Activated CD4-positive, alpha-beta T cell treated with anti-CD3 and anti-CD28 coated beads, Interleukin-2, amount 10 ng/mL, durations not matched to agents 7 days and 5 days (primary cell): ENCODE data around the gene RAB5B. TPM values are rescaled to one million over a fixed set of nuclear protein-coding genes. Genes with fewer than 3 reads are reported as not detected.

Experiments
- CTCF ChIA-PET: fragments of 350-600 bp; sonication (Branson Sonifier 250); formaldehyde crosslinking; loops from one replicate; lab custom pipeline; 2021; ENCODE audit warnings: antibody characterized with exemption; lab: Charles Lee
- POLR2A ChIA-PET: fragments of 350-600 bp; sonication (Branson Sonifier 250); formaldehyde crosslinking; loops from one replicate; lab custom pipeline; 2021; ENCODE audit warnings: antibody characterized with exemption; lab: Charles Lee
- DNase-seq: peaks from one replicate; pipeline ENCODE4 v3.0.0-alpha.2; 2020
- H3K27ac Mint-ChIP-seq: one replicate; pipeline ENCODE4 v1.8.0; 2021; ENCODE audit warnings: mild to moderate bottlenecking, moderate library complexity, mixed read lengths
- H3K27me3 Mint-ChIP-seq: one replicate; pipeline ENCODE4 v1.8.0; 2021; ENCODE audit warnings: mixed read lengths
- H3K36me3 Mint-ChIP-seq: one replicate; pipeline ENCODE4 v1.8.0; 2021; ENCODE audit warnings: low read depth, mixed read lengths
- H3K4me1 Mint-ChIP-seq: one replicate; pipeline ENCODE4 v1.8.0; 2021; ENCODE audit warnings: mixed read lengths
- H3K4me3 Mint-ChIP-seq: one replicate; pipeline ENCODE4 v1.8.0; 2021; ENCODE audit warnings: mild to moderate bottlenecking, moderate library complexity, mixed read lengths
- H3K9me3 Mint-ChIP-seq: one replicate; pipeline ENCODE4 v1.8.0; 2021; ENCODE audit warnings: mixed read lengths
- total RNA-seq, 2 experiments: library from RNA; stranded (reverse); gene quantifications; one replicate each; pipeline ENCODE4 v1.2.3, GENCODE V29; 2021

The RAB5B gene, protein sequence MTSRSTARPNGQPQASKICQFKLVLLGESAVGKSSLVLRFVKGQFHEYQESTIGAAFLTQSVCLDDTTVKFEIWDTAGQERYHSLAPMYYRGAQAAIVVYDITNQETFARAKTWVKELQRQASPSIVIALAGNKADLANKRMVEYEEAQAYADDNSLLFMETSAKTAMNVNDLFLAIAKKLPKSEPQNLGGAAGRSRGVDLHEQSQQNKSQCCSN
- 10 to 100 TPM; 56.9 to 58.1 TPM for total RNA-seq

- no peak within 1 kb of the TSS for H3K4me3 Mint-ChIP-seq
- H3K9me3 Mint-ChIP-seq = no peaks in the 10 kb centered on the region
- H3K4me1 Mint-ChIP-seq = peaks cover 34% of the 10 kb centered on the region
- peak; percentile 99 for DNase-seq
- no peaks in the 10 kb centered on the region for H3K27me3 Mint-ChIP-seq
- POLR2A ChIA-PET = interaction anchor here (0.6 to 1.7 kb wide), 6 partner anchors 11 to 476 kb away, joined by 3 to 8 read pairs (median 4); partner anchors contain the start of gene TIMELESS
- H3K36me3 Mint-ChIP-seq = peaks cover 22% of the 10 kb centered on the region
- CTCF ChIA-PET = interaction anchor here (0.7 to 2.6 kb wide), 22 partner anchors 9 to 244 kb away, joined by 3 to 15 read pairs (median 4); partner anchors contain the start of genes SMARCC2 and SUOX
- H3K27ac Mint-ChIP-seq = no peak within 1 kb of the TSS
Measured at GRCh38 chr12:55973599-55974307, at the start of gene RAB5B. Gene RAB5B (plus strand): TSS chr12:55974078. CDS start chr12:55986961, 12,883 bp downstream.

- H3K36me3 Mint-ChIP-seq = peaks cover 50% of the 10 kb centered on the region
- no peaks in the 10 kb centered on the region for H3K27me3 Mint-ChIP-seq
- H3K4me3 Mint-ChIP-seq = peak overlapping the region; percentile 89
- H3K27ac Mint-ChIP-seq = peak overlapping the region; percentile 99
- CTCF ChIA-PET = interaction anchor here (0.6 to 6.8 kb wide), 15 partner anchors 9 to 209 kb away, joined by 3 to 45 read pairs (median 4); partner anchors contain the start of genes BLOC1S1, DNAJC14, ORMDL2 and RAB5B
- no peak for DNase-seq
- peaks cover 48% of the 10 kb centered on the region for H3K4me1 Mint-ChIP-seq
- POLR2A ChIA-PET = no interaction called here
- H3K9me3 Mint-ChIP-seq = no peaks in the 10 kb centered on the region
Measured at GRCh38 chr12:55925371-55925770, 48.5 kb upstream of the RAB5B start.

GRCh38 chr12:55925870-55926737 lies 47.8 kb upstream of the RAB5B start:
- Mint-ChIP-seq H3K27me3 (no peaks in the 10 kb centered on the region), H3K4me1 (peaks cover 46% of the 10 kb centered on the region), H3K9me3 (no peaks in the 10 kb centered on the region), H3K27ac (peak overlapping the region; percentile 99), H3K36me3 (peaks cover 50% of the 10 kb centered on the region), H3K4me3 (peak overlapping the region; percentile 89)
- ChIA-PET POLR2A (interaction anchor here (1.5 kb wide), 1 partner anchor 108 kb away, joined by 5 read pairs; the partner anchor contains the start of gene ORMDL2), CTCF (interaction anchor here (0.8 to 6.8 kb wide), 21 partner anchors 8 to 210 kb away, joined by 3 to 45 read pairs (median 3); partner anchors contain the start of genes BLOC1S1, DNAJC14, ORMDL2 and RAB5B)
- DNase-seq = no peak

DNA sequence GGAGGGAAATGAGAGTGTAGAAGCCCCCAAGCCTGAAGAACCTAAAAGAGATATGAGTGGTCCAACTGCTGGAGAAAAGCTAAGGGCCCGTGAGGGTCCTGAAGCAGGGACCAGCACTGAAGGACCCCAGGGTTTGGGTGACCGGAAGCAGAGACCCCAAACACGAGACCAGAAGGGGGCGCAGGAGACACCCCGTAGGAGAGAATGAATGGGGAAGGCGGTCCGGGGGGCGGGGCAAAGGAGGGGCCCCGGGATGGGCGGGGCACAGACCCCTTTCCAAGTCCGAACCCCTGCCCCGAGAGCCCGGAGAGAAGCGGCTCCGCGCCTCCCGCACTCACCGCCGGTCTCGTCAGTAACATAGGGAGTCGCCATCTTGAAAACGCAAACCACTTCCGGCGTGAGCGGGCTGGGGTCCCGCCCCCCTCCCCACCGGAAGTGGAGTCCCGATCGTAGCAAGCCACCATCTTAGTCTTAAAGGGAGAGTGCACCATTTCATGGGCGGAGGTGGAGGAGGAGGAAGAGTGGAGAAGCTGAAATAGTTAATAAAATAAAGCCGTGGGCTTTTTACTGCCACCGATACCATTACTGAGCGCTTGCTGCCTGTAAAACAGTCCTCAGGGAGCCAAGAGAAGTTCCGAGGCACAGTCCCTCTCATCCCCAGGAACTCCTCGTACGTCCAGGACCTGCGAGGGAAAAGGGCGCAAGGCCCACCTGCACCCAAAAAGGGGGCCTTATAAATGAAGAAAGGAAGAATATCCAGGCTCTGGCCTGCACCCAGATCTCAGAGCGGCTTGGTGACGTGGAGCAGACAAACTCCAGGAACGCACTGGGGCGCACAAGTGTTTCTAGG lies 46.9 kb upstream of the RAB5B start:
- Mint-ChIP-seq H3K36me3 (peaks cover 52% of the 10 kb centered on the region), H3K9me3 (no peaks in the 10 kb centered on the region), H3K4me3 (peak overlapping the region; percentile 89), H3K27ac (peak overlapping the region; percentile 99), H3K27me3 (no peaks in the 10 kb centered on the region), H3K4me1 (peaks cover 39% of the 10 kb centered on the region)
- peak; percentile 96 for DNase-seq
- ChIA-PET CTCF (interaction anchor here (0.6 to 6.8 kb wide), 20 partner anchors 9 to 1280 kb away, joined by 3 to 45 read pairs (median 4); partner anchors contain the start of gene DNAJC14), POLR2A (interaction anchor here (1.5 kb wide), 1 partner anchor 109 kb away, joined by 5 read pairs; the partner anchor contains the start of gene ORMDL2)

DNA sequence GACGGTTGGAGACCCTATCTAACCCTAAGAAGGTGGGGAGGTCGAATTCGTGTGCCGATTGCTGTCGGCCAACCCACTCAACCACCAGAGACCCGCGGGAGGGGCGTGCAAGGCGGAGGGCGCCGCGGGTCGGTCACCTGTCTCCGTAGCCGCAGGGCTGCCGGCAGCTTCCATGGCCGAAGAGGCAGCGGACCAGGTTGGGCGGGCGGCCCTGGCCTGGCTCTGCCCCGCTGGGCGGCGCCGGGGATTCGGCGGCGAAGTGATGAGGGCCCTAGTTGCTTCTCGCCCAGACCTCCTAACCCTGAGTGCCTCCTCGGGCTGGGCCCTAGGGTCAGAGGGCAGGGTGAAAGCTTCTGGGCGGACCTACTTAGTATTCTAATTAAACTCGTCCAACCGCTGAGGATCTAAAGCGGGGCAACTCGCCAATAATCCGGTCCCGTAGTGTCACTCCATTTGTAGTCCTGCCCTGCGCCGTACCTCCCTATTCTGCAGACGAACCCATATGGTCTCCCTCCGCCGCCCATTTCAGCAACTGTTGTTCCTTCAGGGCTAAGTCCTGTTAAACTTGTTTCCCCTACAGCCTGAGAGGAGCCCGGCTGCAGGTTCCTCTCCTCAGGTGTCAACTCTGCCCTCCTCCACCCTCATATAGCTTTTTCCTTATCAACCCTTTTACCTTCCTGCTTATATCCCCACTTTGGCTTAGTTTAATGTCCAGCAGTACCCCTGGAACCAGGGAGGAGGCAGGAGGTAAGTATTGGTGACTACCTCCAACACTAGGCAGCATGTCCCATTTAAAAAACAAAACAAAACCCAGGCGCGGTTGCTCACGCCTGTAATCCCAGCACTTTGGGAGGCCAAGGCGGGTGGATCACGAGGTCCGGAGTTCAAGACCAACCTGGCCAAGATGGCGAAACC lies 46.0 kb upstream of the RAB5B start, which contains the start of gene PYM1:
TSS of gene PYM1 (minus strand) at position 307 of the 915 bp plus-strand sequence. CDS start at position 174, 133 bp downstream.
- peaks cover 34% of the 10 kb centered on the region for H3K4me1 Mint-ChIP-seq
- CTCF ChIA-PET = interaction anchor here (0.6 to 6.8 kb wide), 7 partner anchors 12 to 1280 kb away, joined by 3 to 45 read pairs (median 4); partner anchors contain the start of gene DNAJC14
- peak within 1 kb of the TSS; percentile 99 for H3K27ac Mint-ChIP-seq
- peak; percentile 83 for DNase-seq
- POLR2A ChIA-PET = no interaction called here
- H3K27me3 Mint-ChIP-seq = no peaks in the 10 kb centered on the region
- peak within 1 kb of the TSS; percentile 89 for H3K4me3 Mint-ChIP-seq
- peaks cover 52% of the 10 kb centered on the region for H3K36me3 Mint-ChIP-seq
- no peaks in the 10 kb centered on the region for H3K9me3 Mint-ChIP-seq

DNA sequence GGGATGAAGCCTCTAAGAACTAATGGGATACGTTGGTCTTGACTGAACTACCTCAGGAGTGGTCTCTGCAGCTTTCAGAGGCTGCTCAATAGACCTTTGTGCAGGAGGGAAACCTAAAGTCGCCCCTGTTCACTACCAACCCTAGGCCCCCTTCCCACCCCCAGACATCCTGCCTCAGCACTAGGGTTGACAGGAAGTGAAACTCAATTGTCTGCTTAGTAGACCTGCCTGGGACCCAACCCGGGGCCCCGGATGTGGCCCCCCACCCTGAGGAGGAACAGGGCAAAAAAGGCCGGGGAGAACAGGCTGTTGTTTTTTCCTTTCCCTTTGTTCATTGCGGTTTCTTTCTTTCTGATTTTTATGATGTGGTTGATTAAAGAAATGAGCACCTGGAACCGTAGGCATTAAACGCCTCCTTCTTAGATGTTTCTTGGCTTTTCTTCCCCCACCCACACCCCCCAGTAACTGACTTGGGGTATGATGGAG lies 44.5 kb upstream of the RAB5B start:
- DNase-seq = peak; percentile 94
- ChIA-PET POLR2A (interaction anchor here (0.7 to 1.0 kb wide), 2 partner anchors 11 to 112 kb away, joined by 3 read pairs; partner anchors contain the start of genes ORMDL2 and SARNP), CTCF (interaction anchor here (1.3 to 6.8 kb wide), 3 partner anchors 10 to 191 kb away, joined by 4 to 45 read pairs (median 6); no protein-coding TSS in a partner anchor)
- Mint-ChIP-seq H3K4me1 (peaks cover 38% of the 10 kb centered on the region), H3K27ac (peak overlapping the region; percentile 99), H3K9me3 (no peaks in the 10 kb centered on the region), H3K27me3 (no peaks in the 10 kb centered on the region), H3K4me3 (peak overlapping the region; percentile 89), H3K36me3 (peaks cover 59% of the 10 kb centered on the region)

GRCh38 chr12:55930771-55931316 lies 43.0 kb upstream of the RAB5B start, which contains the start of gene DGKA:
Gene DGKA (plus strand): TSS chr12:55931162. CDS start chr12:55936504, 5,342 bp downstream.
- H3K36me3 Mint-ChIP-seq = peaks cover 62% of the 10 kb centered on the region
- H3K4me3 Mint-ChIP-seq = peak within 1 kb of the TSS; percentile 89
- ChIA-PET POLR2A (interaction anchor here (1.1 kb wide), 1 partner anchor 102 kb away, joined by 6 read pairs; no protein-coding TSS in a partner anchor), CTCF (interaction anchor here (0.9 to 6.8 kb wide), 8 partner anchors 9 to 192 kb away, joined by 3 to 45 read pairs (median 4); partner anchors contain the start of genes DNAJC14, ORMDL2 and SARNP)
- DNase-seq = peak; percentile 92
- H3K27ac Mint-ChIP-seq = peak within 1 kb of the TSS; percentile 99
- no peaks in the 10 kb centered on the region for H3K9me3 Mint-ChIP-seq
- peaks cover 42% of the 10 kb centered on the region for H3K4me1 Mint-ChIP-seq
- H3K27me3 Mint-ChIP-seq = no peaks in the 10 kb centered on the region

- no peaks in the 10 kb centered on the region for H3K27me3 Mint-ChIP-seq
- peaks cover 63% of the 10 kb centered on the region for H3K36me3 Mint-ChIP-seq
- H3K4me3 Mint-ChIP-seq = peak overlapping the region; percentile 89
- H3K9me3 Mint-ChIP-seq = no peaks in the 10 kb centered on the region
- ChIA-PET POLR2A (interaction anchor here (0.6 kb wide), 2 partner anchors 114 to 538 kb away, joined by 3 to 5 read pairs; partner anchors contain the start of genes ORMDL2 and SARNP), CTCF (interaction anchor here (0.7 to 1.8 kb wide), 6 partner anchors 8 to 193 kb away, joined by 3 to 6 read pairs (median 4); partner anchors contain the start of genes ORMDL2 and SARNP)
- H3K27ac Mint-ChIP-seq = peak overlapping the region; percentile 99
- peaks cover 42% of the 10 kb centered on the region for H3K4me1 Mint-ChIP-seq
- DNase-seq = no peak
Measured at GRCh38 chr12:55931317-55931779, 42.5 kb upstream of the RAB5B start.

DNA sequence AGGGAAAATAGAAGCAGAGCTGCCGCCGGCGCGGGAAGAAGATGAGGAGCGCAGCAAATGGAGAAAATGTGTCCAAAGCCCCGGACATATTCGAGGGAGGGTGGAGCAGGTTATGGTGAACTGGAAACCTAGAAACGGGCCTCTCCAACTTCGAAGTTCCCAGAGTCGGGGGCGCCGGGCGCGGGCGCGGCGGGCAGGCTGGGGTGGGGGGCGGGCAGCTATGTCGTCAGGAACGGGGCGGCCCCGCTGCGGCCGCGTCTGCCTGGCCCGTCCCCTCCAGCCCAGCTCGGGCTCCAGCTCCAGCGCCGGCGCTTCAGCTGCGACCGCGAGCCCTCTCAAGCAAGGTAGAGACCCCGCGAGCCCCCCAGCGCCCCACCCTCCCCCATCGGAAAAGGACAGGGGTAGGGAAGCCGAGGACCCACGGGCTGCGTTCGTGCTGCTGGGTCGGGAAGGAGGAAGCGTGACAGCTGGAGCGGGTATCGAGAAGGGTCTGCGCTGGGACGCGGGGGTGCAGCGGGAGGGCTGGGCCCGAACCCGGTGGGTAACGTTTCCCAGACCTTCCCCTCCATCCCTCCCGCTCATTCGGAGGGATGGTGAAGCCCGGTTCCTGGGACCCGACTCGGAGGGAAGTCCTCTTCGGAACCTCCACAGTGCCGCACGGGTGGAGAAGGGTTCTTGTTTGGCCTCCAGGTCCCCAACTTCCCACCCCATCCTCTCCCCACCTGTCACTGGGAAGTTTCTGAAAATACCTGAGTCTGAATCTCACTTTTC lies 41.9 kb upstream of the RAB5B start:
- Mint-ChIP-seq H3K36me3 (peaks cover 69% of the 10 kb centered on the region), H3K4me1 (peaks cover 48% of the 10 kb centered on the region)

More for the DNA sequence above, 41.9 kb upstream of the RAB5B start:
- Mint-ChIP-seq H3K9me3 (no peaks in the 10 kb centered on the region), H3K4me3 (peak overlapping the region; percentile 89), H3K27ac (peak overlapping the region; percentile 99), H3K27me3 (no peaks in the 10 kb centered on the region)
- ChIA-PET CTCF (interaction anchor here (0.6 to 3.1 kb wide), 6 partner anchors 7 to 231 kb away, joined by 3 to 19 read pairs (median 4); partner anchors contain the start of genes ORMDL2 and SARNP), POLR2A (interaction anchor here (0.6 kb wide), 2 partner anchors 114 to 537 kb away, joined by 3 to 5 read pairs; partner anchors contain the start of genes ORMDL2 and SARNP)
- peak; percentile 29 for DNase-seq
